Cerebellar nuclear complex (tissue), 1 donor: ENCODE results near the gene AGPAT3.
A peak's percentile ranks its signal among the peaks of the same experiment; 100 is the strongest.

Experiments
- DNase-seq, 2 experiments: peaks; one replicate each; lab custom pipeline; 2025; lab: John Stamatoyannopoulos, UW

The AGPAT3 gene

GRCh38 chr21:43924421-43925095 lies 59.5 kb downstream of the AGPAT3 start:
- DNase-seq = no peak

GRCh38 chr21:43925096-43925481 lies 60.1 kb downstream of the AGPAT3 start:
- DNase-seq = no peak

- no peak for DNase-seq
Measured at GRCh38 chr21:43925609-43926008, 60.6 kb downstream of the AGPAT3 start.

GRCh38 chr21:43926196-43926595 lies 61.2 kb downstream of the AGPAT3 start:
- DNase-seq = no peak

- no peak for DNase-seq
Measured at GRCh38 chr21:43927591-43928221, 62.7 kb downstream of the AGPAT3 start.

GRCh38 chr21:43928222-43929125 lies 63.5 kb downstream of the AGPAT3 start:
- no peak for DNase-seq

- DNase-seq = peak; percentile 22 to 29
Measured at GRCh38 chr21:43929217-43929971, 64.4 kb downstream of the AGPAT3 start.

- DNase-seq = no peak
Measured at GRCh38 chr21:43930074-43930847, 65.2 kb downstream of the AGPAT3 start.

GRCh38 chr21:43930848-43931375 lies 65.9 kb downstream of the AGPAT3 start:
- no peak for DNase-seq

- DNase-seq = no peak
Measured at GRCh38 chr21:43931489-43931888, 66.5 kb downstream of the AGPAT3 start.

- DNase-seq = no peak
Measured at GRCh38 chr21:43932005-43932404, 67.0 kb downstream of the AGPAT3 start.

GRCh38 chr21:43933199-43933598 lies 68.2 kb downstream of the AGPAT3 start:
- no peak for DNase-seq

GRCh38 chr21:43933680-43934079 lies 68.7 kb downstream of the AGPAT3 start:
- no peak for DNase-seq

- DNase-seq = no peak
Measured at GRCh38 chr21:43934116-43934515, 69.1 kb downstream of the AGPAT3 start.

- no peak for DNase-seq
Measured at GRCh38 chr21:43934716-43935705, 70.0 kb downstream of the AGPAT3 start.

- DNase-seq = no peak
Measured at GRCh38 chr21:43935711-43936110, 70.7 kb downstream of the AGPAT3 start.

- DNase-seq = no peak
Measured at GRCh38 chr21:43936247-43936967, 71.4 kb downstream of the AGPAT3 start.

GRCh38 chr21:43937051-43937832 lies 72.2 kb downstream of the AGPAT3 start:
- DNase-seq = no peak
